Neuronal stem cell (in vitro differentiated cells): ENCODE results near the gene STRBP.

Experiments used
- DNase-seq: peaks from one replicate; pipeline ENCODE4 v3.0.0-alpha.2; 2013; ENCODE audit warnings: low spot score
- H2AFZ ChIP-seq: one replicate; pipeline ENCODE4 v1.6.1; 2013; ENCODE audit warnings: mild to moderate bottlenecking, low read length, inconsistent platforms
- H2AK5ac ChIP-seq: 2 replicates; pipeline ENCODE4 v1.6.1; 2013; ENCODE audit warnings: low read depth, mild to moderate bottlenecking, inconsistent platforms, low read length, moderate library complexity, mixed read lengths
- H2BK120ac ChIP-seq: 2 replicates; pipeline ENCODE4 v1.6.1; 2013; ENCODE audit warnings: low read depth, mild to moderate bottlenecking, inconsistent platforms, low read length, moderate library complexity, mixed read lengths
- H2BK12ac ChIP-seq: one replicate; pipeline ENCODE4 v1.6.1; 2013; ENCODE audit warnings: low read length, inconsistent platforms
- H2BK15ac ChIP-seq: 2 replicates; pipeline ENCODE4 v1.6.1; 2013; ENCODE audit warnings: mild to moderate bottlenecking, low read length, inconsistent platforms, mixed read lengths
- H2BK5ac ChIP-seq: one replicate; pipeline ENCODE4 v1.6.1; 2013; ENCODE audit warnings: inconsistent platforms, mild to moderate bottlenecking, low read length, moderate library complexity
- H3K14ac ChIP-seq: one replicate; pipeline ENCODE4 v1.6.1; 2013; ENCODE audit warnings: low read length, inconsistent platforms
- H3K18ac ChIP-seq: 2 replicates; pipeline ENCODE4 v1.6.1; 2013; ENCODE audit warnings: low read length, inconsistent platforms
- H3K23ac ChIP-seq: 2 replicates; pipeline ENCODE4 v1.6.1; 2013; ENCODE audit warnings: low read depth, mild to moderate bottlenecking, mixed read lengths, low read length, inconsistent platforms; ENCODE audit not compliant: poor library complexity
- H3K27ac ChIP-seq: replicated peaks from 3 replicates; pipeline ENCODE4 v1.5.1; 2013; ENCODE audit warnings: low read length, inconsistent platforms
- H3K27me3 ChIP-seq, 3 experiments: 2 replicates each; pipeline ENCODE4 v1.6.1; 2013; ENCODE audit warnings: low read length in 3 of 3, mild to moderate bottlenecking in 2 of 3, inconsistent platforms in 1 of 3, low read depth in 1 of 3, mixed read lengths in 1 of 3, moderate library complexity in 1 of 3; ENCODE audit not compliant: control insufficient read depth in 3 of 3, insufficient read depth in 3 of 3
- H3K36me3 ChIP-seq, 2 donors: replicated peaks in 1 of 2; 2 replicates each; pipeline ENCODE4 v1.6.1; 2013; ENCODE audit warnings: low read length in 2 of 2; ENCODE audit not compliant: control insufficient read depth in 2 of 2, insufficient read depth in 2 of 2
- H3K4ac ChIP-seq: 2 replicates; pipeline ENCODE4 v1.6.1; 2013; ENCODE audit warnings: inconsistent platforms, mild to moderate bottlenecking, low read length, moderate library complexity
- H3K4me1 ChIP-seq, 2 donors: 1 replicate in 1 of 2; 2 replicates in 1 of 2; pipeline ENCODE4 v1.6.1; 2013; ENCODE audit warnings: low read length in 2 of 2, low read depth in 1 of 2; ENCODE audit not compliant: control insufficient read depth in 2 of 2, insufficient read depth in 1 of 2
- H3K4me2 ChIP-seq: one replicate; pipeline ENCODE4 v1.6.1; 2013; ENCODE audit warnings: mild to moderate bottlenecking, low read length, inconsistent platforms; ENCODE audit not compliant: insufficient read depth, poor library complexity, severe bottlenecking
- H3K4me3 ChIP-seq, 2 donors: 2 replicates each; pipeline ENCODE4 v1.5.1; 2013; ENCODE audit warnings: low read length in 2 of 2, mild to moderate bottlenecking in 2 of 2, inconsistent platforms in 1 of 2, moderate library complexity in 1 of 2
- H3K79me1 ChIP-seq: one replicate; pipeline ENCODE4 v1.6.1; 2013; ENCODE audit warnings: low read depth, mild to moderate bottlenecking, inconsistent platforms, low read length, moderate library complexity
- H3K9ac ChIP-seq: one replicate; pipeline ENCODE4 v1.6.1; 2013; ENCODE audit warnings: mild to moderate bottlenecking, low read depth, low read length, inconsistent platforms; ENCODE audit not compliant: poor library complexity
- H3K9me3 ChIP-seq, 2 donors: replicated peaks in 1 of 2; 2 replicates each; pipeline versions ENCODE3 to v1.6.1; 2013; ENCODE audit warnings: low read length in 2 of 2, mild to moderate bottlenecking in 2 of 2, inconsistent platforms in 1 of 2, low read depth in 1 of 2, mixed read lengths in 1 of 2, moderate library complexity in 1 of 2; ENCODE audit not compliant: control insufficient read depth in 2 of 2, insufficient read depth in 1 of 2
- H4K8ac ChIP-seq: one replicate; pipeline ENCODE4 v1.6.1; 2013; ENCODE audit warnings: low read depth, mild to moderate bottlenecking, inconsistent platforms, low read length, moderate library complexity
- H4K91ac ChIP-seq: one replicate; pipeline ENCODE4 v1.6.1; 2013; ENCODE audit warnings: low read length, low read depth, mild to moderate bottlenecking, inconsistent platforms; ENCODE audit not compliant: poor library complexity
- WGBS, 2 donors: extraction: QIAGEN DNeasy Blood & Tissue Kit; methylation state at CpG; one replicate each; pipeline ENCODE4 v1.1.7; 2013; ENCODE audit warnings: missing lambda C conversion rate in 2 of 2, mixed read lengths in 1 of 2; ENCODE audit not compliant: insufficient read length in 2 of 2, insufficient replicate concordance in 1 of 2; ENCODE audit errors: extremely low coverage in 2 of 2; 5-methylcytosine and 5-hydroxymethylcytosine counted together

The STRBP gene

GRCh38 chr9:123090956-123091355 lies 177.4 kb downstream of the STRBP start:
- DNase-seq: no peak
- Histone ChIP-seq H3K4me3 (no peak overlapping the region), H2BK5ac (no peak overlapping the region), H3K9ac (no peak overlapping the region), H2BK12ac (no peak overlapping the region), H3K79me1 (no peaks in the 10 kb centered on the region), H3K4me1 (no peaks in the 10 kb centered on the region), H3K27me3 (no peaks in the 10 kb centered on the region), H3K9me3 (peaks cover 0 to 2% of the 10 kb centered on the region in 2 donors), H3K14ac (no peak overlapping the region), H3K27ac (no peak overlapping the region), H2BK15ac (no peak overlapping the region), H3K4ac (no peak overlapping the region), H4K91ac (no peak overlapping the region), H3K36me3 (peaks cover 26 to 99% of the 10 kb centered on the region in 2 donors), H3K18ac (no peak overlapping the region), H2AK5ac (no peak overlapping the region), H4K8ac (no peak overlapping the region), H2BK120ac (no peak overlapping the region), H3K23ac (no peak overlapping the region), H3K4me2 (no peak overlapping the region), H2AFZ (no peak overlapping the region)
- no CpG with 5 or more reads among the region's 2 CpGs for WGBS, 2 donors

GRCh38 chr9:123090198-123090896 lies 178.0 kb downstream of the STRBP start:
- H4K8ac ChIP-seq: no peak overlapping the region
- peaks cover 0 to 2% of the 10 kb centered on the region in 2 donors for H3K9me3 ChIP-seq
- H3K4me2 ChIP-seq: no peak overlapping the region
- H3K27me3 ChIP-seq: no peaks in the 10 kb centered on the region
- no peak overlapping the region for H3K4me3 ChIP-seq
- no peak overlapping the region for H3K9ac ChIP-seq
- H2BK15ac ChIP-seq: no peak overlapping the region
- no peaks in the 10 kb centered on the region for H3K79me1 ChIP-seq
- no peak overlapping the region for H2AK5ac ChIP-seq
- H2BK12ac ChIP-seq: no peak overlapping the region
- no peak overlapping the region for H3K18ac ChIP-seq
- peaks cover 25 to 99% of the 10 kb centered on the region in 2 donors for H3K36me3 ChIP-seq
- no CpG with 5 or more reads among the region's 8 CpGs for WGBS, 2 donors
- H2BK120ac ChIP-seq: no peak overlapping the region
- H3K4me1 ChIP-seq: no peaks in the 10 kb centered on the region
- H3K27ac ChIP-seq: no peak overlapping the region
- no peak overlapping the region for H3K4ac ChIP-seq
- H2AFZ ChIP-seq: no peak overlapping the region
- H3K23ac ChIP-seq: no peak overlapping the region
- no peak for DNase-seq
- no peak overlapping the region for H3K14ac ChIP-seq
- no peak overlapping the region for H4K91ac ChIP-seq
- no peak overlapping the region for H2BK5ac ChIP-seq

- no peak overlapping the region for H2BK5ac ChIP-seq
- DNase-seq: no peak
- no peak overlapping the region for H4K91ac ChIP-seq
- no peak overlapping the region for H2BK12ac ChIP-seq
- H3K79me1 ChIP-seq: no peaks in the 10 kb centered on the region
- no peak overlapping the region for H2AFZ ChIP-seq
- H3K4ac ChIP-seq: no peak overlapping the region
- H3K36me3 ChIP-seq: peaks cover 25 to 99% of the 10 kb centered on the region in 2 donors
- no peak overlapping the region for H3K27ac ChIP-seq
- no peak overlapping the region for H3K4me2 ChIP-seq
- no peak overlapping the region for H3K18ac ChIP-seq
- peaks cover 0 to 1% of the 10 kb centered on the region in 2 donors for H3K4me1 ChIP-seq
- no peaks in the 10 kb centered on the region for H3K27me3 ChIP-seq
- H3K23ac ChIP-seq: no peak overlapping the region
- no peak overlapping the region for H2BK15ac ChIP-seq
- peaks cover 0 to 2% of the 10 kb centered on the region in 2 donors for H3K9me3 ChIP-seq
- H3K4me3 ChIP-seq: no peak overlapping the region
- no peak overlapping the region for H4K8ac ChIP-seq
- H3K9ac ChIP-seq: no peak overlapping the region
- H3K14ac ChIP-seq: no peak overlapping the region
- H2AK5ac ChIP-seq: no peak overlapping the region
- no CpG with 5 or more reads among the region's 5 CpGs for WGBS, 2 donors
- no peak overlapping the region for H2BK120ac ChIP-seq
Measured at GRCh38 chr9:123089790-123090189, 178.6 kb downstream of the STRBP start.

- H4K8ac ChIP-seq: no peak overlapping the region
- H3K14ac ChIP-seq: no peak overlapping the region
- no peak overlapping the region for H2AFZ ChIP-seq
- H3K4ac ChIP-seq: no peak overlapping the region
- no peaks in the 10 kb centered on the region for H3K79me1 ChIP-seq
- no peak overlapping the region for H2AK5ac ChIP-seq
- H2BK120ac ChIP-seq: no peak overlapping the region
- H3K9me3 ChIP-seq: peaks cover 0 to 2% of the 10 kb centered on the region in 2 donors
- WGBS, 2 donors: no CpG with 5 or more reads among the region's 1 CpG
- no peak overlapping the region for H3K4me3 ChIP-seq
- H3K27me3 ChIP-seq: no peaks in the 10 kb centered on the region
- no peak overlapping the region for H3K4me2 ChIP-seq
- peaks cover 0 to 2% of the 10 kb centered on the region in 2 donors for H3K4me1 ChIP-seq
- no peak overlapping the region for H3K18ac ChIP-seq
- no peak overlapping the region for H3K9ac ChIP-seq
- H2BK5ac ChIP-seq: no peak overlapping the region
- H3K27ac ChIP-seq: no peak overlapping the region
- no peak overlapping the region for H4K91ac ChIP-seq
- DNase-seq: no peak
- H3K36me3 ChIP-seq: peaks cover 25 to 99% of the 10 kb centered on the region in 2 donors
- no peak overlapping the region for H2BK15ac ChIP-seq
- H2BK12ac ChIP-seq: no peak overlapping the region
- no peak overlapping the region for H3K23ac ChIP-seq
Measured at GRCh38 chr9:123089040-123089439, 179.3 kb downstream of the STRBP start.
